ENCODE results near the gene NOL6.

NOL6 gene

GRCh38 chr9:33453999-33454660, 19.6 kb downstream of the NOL6 start:
- no peak overlapping the region for H3K4me3 ChIP-seq (ENCODE audit: low read length)
- no peak for DNase-seq (ENCODE audit: low read depth)
- no peak for TF ChIP-seq CTCF (IDR thresholded peaks at IDR 0.05; ENCODE audit: insufficient read depth, low read depth, low read length, missing control alignments)

GRCh38 chr9:33453286-33453860, 20.4 kb downstream of the NOL6 start:
- no peak for TF ChIP-seq CTCF (IDR thresholded peaks at IDR 0.05; ENCODE audit: insufficient read depth, low read depth, low read length, missing control alignments)
- DNase-seq (ENCODE audit: low read depth): no peak
- H3K4me3 ChIP-seq (ENCODE audit: low read length): no peak overlapping the region

DNA sequence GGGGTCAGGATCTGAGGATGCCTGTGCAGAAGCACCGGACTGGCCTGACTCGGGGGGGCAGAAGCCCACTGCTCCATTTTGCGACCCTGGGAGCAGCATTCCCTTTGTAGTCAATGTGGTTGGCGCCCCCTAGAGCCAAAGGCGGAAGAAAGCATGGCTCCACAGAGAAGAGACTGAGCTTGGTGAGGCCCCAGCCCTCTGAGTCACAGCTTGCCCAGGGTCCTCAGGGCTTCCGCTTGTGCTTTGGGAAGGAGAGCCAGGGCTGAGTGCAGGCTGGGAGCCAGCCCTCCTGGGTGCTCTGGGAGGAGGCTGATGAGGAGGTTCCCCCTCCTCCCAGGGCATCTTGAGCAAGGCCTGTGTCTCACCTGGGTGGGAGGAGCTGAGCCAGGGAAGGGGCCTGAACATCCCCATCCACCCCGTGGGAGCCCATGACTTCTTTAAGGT, 20.9 kb downstream of the NOL6 start:
- DNase-seq (ENCODE audit: low read depth): peak; percentile 98
- peak; percentile 84 for TF ChIP-seq CTCF (IDR thresholded peaks at IDR 0.05; ENCODE audit: insufficient read depth, low read depth, low read length, missing control alignments)
- H3K4me3 ChIP-seq (ENCODE audit: low read length): no peak overlapping the region

DNA sequence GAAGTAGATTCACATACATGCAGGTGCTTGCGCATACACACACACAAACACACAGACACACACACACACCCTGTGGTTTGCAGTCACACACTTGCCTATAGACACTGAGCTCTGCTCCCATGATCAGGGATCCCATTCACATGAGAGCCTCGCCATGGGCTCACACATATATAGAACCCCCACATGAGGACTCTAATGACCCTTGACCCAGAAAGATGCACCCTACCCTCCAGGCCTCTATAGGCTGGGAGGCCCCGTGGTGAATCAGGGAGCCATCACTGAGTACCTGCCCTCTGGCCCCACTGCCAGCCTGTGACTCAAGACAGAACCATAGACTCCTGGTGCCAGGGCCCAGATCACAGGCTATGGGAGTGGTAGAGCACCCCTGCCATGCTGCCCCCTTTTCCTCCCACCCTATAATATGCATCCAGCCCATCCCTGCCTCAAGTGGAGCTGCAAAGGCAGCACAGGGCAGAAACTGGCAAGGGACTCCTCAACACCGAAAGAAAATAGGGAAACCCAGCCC, 23.0 kb downstream of the NOL6 start:
- DNase-seq (ENCODE audit: low read depth): peak; percentile 53
- TF ChIP-seq CTCF (IDR thresholded peaks at IDR 0.05; ENCODE audit: insufficient read depth, low read depth, low read length, missing control alignments): no peak
- H3K4me3 ChIP-seq (ENCODE audit: low read length): no peak overlapping the region

DNA sequence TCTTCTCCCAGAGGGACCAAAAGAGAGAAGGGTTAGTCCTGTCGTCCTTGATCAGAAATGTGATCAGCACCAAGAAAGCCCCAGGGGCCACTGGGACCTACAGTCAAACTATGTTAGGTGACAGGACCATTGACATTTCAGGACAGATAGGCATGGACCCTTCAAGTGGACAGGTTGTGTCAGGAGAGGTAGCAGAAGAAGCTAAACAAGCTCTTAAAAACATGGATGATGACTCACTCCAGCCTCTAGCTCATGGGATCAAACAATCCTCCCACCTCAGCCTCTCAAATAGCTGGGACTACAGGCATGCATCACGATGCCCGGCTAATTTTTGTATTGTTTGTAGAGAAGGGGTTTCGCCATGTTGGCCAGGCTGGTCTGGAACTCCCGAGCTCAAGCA, 24.0 kb downstream of the NOL6 start:
- H3K4me3 ChIP-seq (ENCODE audit: low read length): no peak overlapping the region
- DNase-seq (ENCODE audit: low read depth): no peak
- TF ChIP-seq CTCF (IDR thresholded peaks at IDR 0.05; ENCODE audit: insufficient read depth, low read depth, low read length, missing control alignments): no peak

DNA sequence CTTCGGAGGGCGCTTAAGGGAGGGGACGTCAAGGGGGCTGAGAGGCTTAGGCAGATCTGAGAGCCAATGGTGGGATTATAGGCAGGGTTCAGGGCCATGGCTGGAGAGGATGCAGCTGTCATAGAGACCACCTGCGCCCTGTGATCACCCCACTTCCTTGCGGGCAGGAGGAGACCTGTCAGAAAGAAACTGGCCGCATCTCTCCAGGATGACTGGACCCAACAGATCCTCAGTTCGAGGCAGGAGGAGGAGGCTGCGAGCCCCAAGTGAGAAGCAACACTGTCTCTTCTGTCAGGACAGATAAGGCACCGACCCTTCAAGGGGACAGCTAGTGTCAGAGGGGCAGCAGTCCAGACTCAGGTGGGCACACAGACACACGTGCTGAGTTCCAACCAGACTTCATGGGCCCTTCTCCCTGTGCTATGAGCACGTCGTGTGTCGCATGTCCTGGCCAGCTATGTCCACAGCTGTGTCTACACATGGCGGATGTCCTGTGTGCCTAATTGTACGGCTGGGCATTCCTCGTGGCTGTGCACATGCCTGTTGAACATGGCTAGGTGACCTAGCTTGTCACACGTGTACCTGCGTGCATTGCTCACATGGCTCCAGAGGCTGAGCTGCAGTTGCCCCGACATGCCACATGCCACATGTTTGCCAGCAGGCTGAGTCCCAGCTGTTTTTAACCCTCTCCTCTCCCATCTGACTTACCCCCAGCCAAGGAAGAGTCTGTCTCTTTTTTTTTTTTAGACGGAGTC, 25.7 kb downstream of the NOL6 start:
- no peak for TF ChIP-seq CTCF (IDR thresholded peaks at IDR 0.05; ENCODE audit: insufficient read depth, low read depth, low read length, missing control alignments)
- peak; percentile 75 for DNase-seq (ENCODE audit: low read depth)
- H3K4me3 ChIP-seq (ENCODE audit: low read length): peak overlapping the region; percentile 98
